HuH-7.5 (cell line): Measurements from ENCODE around the gene LCE2A.
"Not testable (repeated sequence)": the region's sequence is repeated elsewhere in the genome, so short reads cannot be mapped to it uniquely, and the experiment has no call there.

Experiments
- DNase-seq: peaks from one replicate; pipeline ENCODE4 v3.0.0; 2011; ENCODE audit warnings: low spot score

The LCE2A gene

GRCh38 chr1:152697701-152698600 is at the start of gene LCE2A:
TSS of gene LCE2A (plus strand) at chr1:152698345. CDS start at chr1:152698902, 557 bp downstream.
- DNase-seq = no peak

GRCh38 chr1:152654110-152654509 is 44.0 kb upstream of the LCE2A start:
- peak; percentile 20 for DNase-seq

GRCh38 chr1:152656459-152656858 is 41.7 kb upstream of the LCE2A start:
- no peak for DNase-seq

GRCh38 chr1:152657677-152658076 is 40.5 kb upstream of the LCE2A start:
- no peak for DNase-seq

- no peak for DNase-seq
Observed at GRCh38 chr1:152658649-152659048, 39.5 kb upstream of the LCE2A start.

- no peak for DNase-seq
Observed at GRCh38 chr1:152663098-152663497, 35.0 kb upstream of the LCE2A start, which contains the start of gene LCE2D. TSS of gene LCE2D (plus strand) at chr1:152663380. CDS start at chr1:152664106, 726 bp downstream.

GRCh38 chr1:152666171-152666570 is 32.0 kb upstream of the LCE2A start:
- not testable (repeated sequence) for DNase-seq

GRCh38 chr1:152667648-152668047 is 30.5 kb upstream of the LCE2A start:
- no peak for DNase-seq

- DNase-seq = no peak
Observed at GRCh38 chr1:152673016-152673415, 25.1 kb upstream of the LCE2A start.

- not testable (repeated sequence) for DNase-seq
Observed at GRCh38 chr1:152674983-152675382, 23.2 kb upstream of the LCE2A start, which contains the start of gene LCE2C. TSS of gene LCE2C (plus strand) at chr1:152675279. CDS start at chr1:152676016, 737 bp downstream.

- no peak for DNase-seq
Observed at GRCh38 chr1:152679459-152679858, 18.7 kb upstream of the LCE2A start.

GRCh38 chr1:152681616-152682015 is 16.5 kb upstream of the LCE2A start:
- no peak for DNase-seq

GRCh38 chr1:152683846-152684245 is 14.3 kb upstream of the LCE2A start:
- DNase-seq = no peak

- not testable (repeated sequence) for DNase-seq
Observed at GRCh38 chr1:152685823-152686222, 12.3 kb upstream of the LCE2A start, which contains the start of gene LCE2B. TSS of gene LCE2B (plus strand) at chr1:152686123. CDS start at chr1:152686844, 721 bp downstream.

GRCh38 chr1:152699746-152700145 is 1.6 kb downstream of the LCE2A start:
- no peak for DNase-seq

GRCh38 chr1:152707860-152708259 is 9.7 kb downstream of the LCE2A start, which contains the start of gene LCE4A:
TSS of gene LCE4A (plus strand) at chr1:152708160. CDS start at chr1:152709076, 916 bp downstream.
- DNase-seq = no peak

- DNase-seq = no peak
Observed at GRCh38 chr1:152718238-152718637, 20.1 kb downstream of the LCE2A start.

GRCh38 chr1:152725261-152725660 is 27.1 kb downstream of the LCE2A start:
- no peak for DNase-seq

- DNase-seq = no peak
Observed at GRCh38 chr1:152728986-152729385, 30.8 kb downstream of the LCE2A start.

- DNase-seq = peak; percentile 11
Observed at GRCh38 chr1:152735648-152736047, 37.5 kb downstream of the LCE2A start.

- no peak for DNase-seq
Observed at GRCh38 chr1:152737997-152738396, 39.9 kb downstream of the LCE2A start.

- no peak for DNase-seq
Observed at GRCh38 chr1:152739841-152740240, 41.7 kb downstream of the LCE2A start.

GRCh38 chr1:152741656-152742055 is 43.5 kb downstream of the LCE2A start:
- DNase-seq = no peak
